HCT116 (cell line): ENCODE data around the gene ITGAD. TPM values are rescaled to one million over a fixed set of nuclear protein-coding genes. Genes with fewer than 3 reads are reported as not detected.

Experiments used
- ATAC-seq: fragments of 200-7000 bp; cut with Tn5 transposase; 2 replicates; pipeline ENCODE4 v1.9.1; 2020; ENCODE audit warnings: mild to moderate bottlenecking, moderate library complexity
- BruUV-seq: library from RNA; stranded (reverse); fragments of 400-500 nt; replicated peaks from 2 replicates; lab custom pipeline; 2021; lab: Mats Ljungman, UMichigan
- CTCF ChIA-PET: fragments of 300-600 bp; sonication (Branson Sonifier 250); formaldehyde crosslinking; loops from one replicate; lab custom pipeline; 2021; ENCODE audit warnings: antibody characterized with exemption; lab: Charles Lee
- POLR2A ChIA-PET: fragments of 300-600, 350-600 bp; sonication (Branson Sonifier 250); formaldehyde crosslinking; loops from one replicate; lab custom pipeline; 2021; ENCODE audit warnings: antibody characterized with exemption; lab: Charles Lee
- RAD21 ChIA-PET, 2 experiments: fragments of 300-600 bp; sonication (Branson Sonifier 250); formaldehyde crosslinking; loops; one replicate each; lab custom pipeline; 2023; ENCODE audit warnings: low total read pairs in 2 of 2; ENCODE audit not compliant: uncharacterized antibody in 2 of 2, unreplicated experiment in 2 of 2, low non-redundant PET in 1 of 2; lab: Charles Lee
- DNase-seq: peaks from one replicate; pipeline ENCODE4 v3.0.0-alpha.2; 2010; ENCODE audit warnings: low read depth, low spot score
- H2AFZ ChIP-seq: fragments of 200-600 bp; shearing (Covaris generic), sonication (generic); 2 replicates; pipeline ENCODE4 v1.6.1; 2017; ENCODE audit warnings: low read depth, mixed run types, mixed read lengths, antibody characterized with exemption, low read length; ENCODE audit not compliant: poor library complexity, severe bottlenecking
- H3K27ac ChIP-seq: 2 replicates; pipeline ENCODE4 v1.5.1; 2012; ENCODE audit warnings: low read depth, low read length
- H3K27me3 ChIP-seq: fragments of 200-600 bp; sonication (generic); 2 replicates; pipeline ENCODE4 v1.6.1; 2016; ENCODE audit warnings: mixed run types, low read length, mixed read lengths; ENCODE audit not compliant: insufficient read depth
- H3K36me3 ChIP-seq, 2 experiments: fragments of 200-500 bp in 1 of 2; fragments of 200-600 bp in 1 of 2; sonication (Bioruptor generic) in 1 of 2; sonication (generic) in 1 of 2; 2 replicates each; pipeline versions ENCODE4 v1.5.1 to v1.6.1; 2014 to 2016; ENCODE audit warnings: low read length in 2 of 2, inconsistent platforms in 1 of 2, mixed read lengths in 1 of 2, mixed run types in 1 of 2; ENCODE audit not compliant: insufficient read depth in 2 of 2, control insufficient read depth in 1 of 2
- H3K4me1 ChIP-seq, 2 experiments: fragments of 200-600 bp in 1 of 2; sonication (generic) in 1 of 2; 2 replicates each; pipeline versions ENCODE4 v1.5.1 to v1.6.1; 2012 to 2017; ENCODE audit warnings: low read length in 2 of 2, inconsistent platforms in 1 of 2, mild to moderate bottlenecking in 1 of 2, mixed read lengths in 1 of 2, mixed run types in 1 of 2, moderate library complexity in 1 of 2; ENCODE audit not compliant: insufficient read depth in 2 of 2, control insufficient read depth in 1 of 2
- H3K4me2 ChIP-seq: fragments of 200-600 bp; sonication (generic); 2 replicates; pipeline ENCODE4 v1.6.1; 2017; ENCODE audit warnings: mixed run types, low read length, mixed read lengths
- H3K4me3 ChIP-seq, 2 experiments: fragments of 200-600 bp in 1 of 2; sonication (generic) in 1 of 2; replicated peaks in 1 of 2; 2 replicates each; pipeline ENCODE4 v1.5.1; 2011 to 2016; ENCODE audit warnings: low read length in 2 of 2, control low read depth in 1 of 2, low read depth in 1 of 2, mild to moderate bottlenecking in 1 of 2, mixed read lengths in 1 of 2, mixed run types in 1 of 2
- H3K79me2 ChIP-seq: fragments of 200-600 bp; sonication (generic); 2 replicates; pipeline ENCODE4 v1.6.1; 2017; ENCODE audit warnings: mild to moderate bottlenecking, mixed run types, low read length, moderate library complexity, mixed read lengths; ENCODE audit not compliant: insufficient read depth
- H3K9ac ChIP-seq: fragments of 200-600 bp; sonication (generic); 2 replicates; pipeline ENCODE4 v1.6.1; 2016; ENCODE audit warnings: low read length, mixed read lengths
- H3K9me2 ChIP-seq: fragments of 200-600 bp; sonication (generic), shearing (Covaris generic); 2 replicates; pipeline ENCODE4 v1.6.1; 2017; ENCODE audit warnings: mixed run types, mild to moderate bottlenecking, moderate library complexity; ENCODE audit not compliant: insufficient read depth
- H3K9me3 ChIP-seq, 2 experiments: fragments of 200-500 bp in 1 of 2; fragments of 200-600 bp in 1 of 2; sonication (Bioruptor generic) in 1 of 2; sonication (generic) in 1 of 2; 2 replicates each; pipeline ENCODE4 v1.6.1; 2014 to 2017; ENCODE audit warnings: low read length in 2 of 2, mixed read lengths in 2 of 2, inconsistent platforms in 1 of 2, low read depth in 1 of 2, mild to moderate bottlenecking in 1 of 2, mixed run types in 1 of 2, moderate library complexity in 1 of 2; ENCODE audit not compliant: control insufficient read depth in 1 of 2, insufficient read depth in 1 of 2
- H4K20me1 ChIP-seq: fragments of 200-600 bp; sonication (generic), shearing (Covaris generic); 2 replicates; pipeline ENCODE4 v1.6.1; 2017; ENCODE audit warnings: mixed run types, mild to moderate bottlenecking, moderate library complexity; ENCODE audit not compliant: insufficient read depth
- CEBPB ChIP-seq: IDR thresholded peaks from 2 replicates; pipeline ENCODE4 v1.6.1; 2012; ENCODE audit warnings: low read depth
- ELF1 ChIP-seq: IDR thresholded peaks from 2 replicates; pipeline ENCODE4 v1.6.1; 2012; ENCODE audit warnings: low read depth, borderline replicate concordance
- EZH2 ChIP-seq: fragments of 200-600 bp; sonication (generic); IDR thresholded peaks from 2 replicates; pipeline ENCODE4 v1.6.1; 2017; ENCODE audit warnings: antibody characterized with exemption, mixed run types
- FOSL1 ChIP-seq: IDR thresholded peaks from 2 replicates; pipeline ENCODE4 v1.6.1; 2012; ENCODE audit warnings: low read depth
- RAD21 ChIP-seq: IDR thresholded peaks from 2 replicates; pipeline ENCODE4 v1.6.1; 2012; ENCODE audit warnings: low read depth, mild to moderate bottlenecking
- YY1 ChIP-seq: IDR thresholded peaks from 2 replicates; pipeline ENCODE4 v1.6.1; 2011; ENCODE audit warnings: low read length, low read depth, moderate library complexity, mild to moderate bottlenecking; ENCODE audit not compliant: insufficient replicate concordance; ENCODE audit errors: extremely low read depth
- intact Hi-C: fragments of 100-400 bp; cut with micrococcal nuclease; formaldehyde crosslinking; loops from 2 replicates; pipeline ENCODE4 v1.10.0; 2022
- total RNA-seq: library from RNA; stranded (reverse); gene quantifications from one replicate; pipeline ENCODE4 v1.2.1, GENCODE V29; 2021; ENCODE audit not compliant: unreplicated experiment
- TF ChIP-seq, protein P1 (sequence below), 3 experiments: fragments of 200-600 bp in 1 of 3; sonication (generic) in 1 of 3; IDR thresholded peaks in 2 of 3; conservative IDR thresholded peaks in 1 of 3; 2 replicates each; pipeline ENCODE4 v1.5.1; 2012 to 2017; ENCODE audit warnings: low read depth in 2 of 3, low read length in 2 of 3, antibody characterized with exemption in 1 of 3, borderline replicate concordance in 1 of 3, control low read depth in 1 of 3, mild to moderate bottlenecking in 1 of 3, mixed read lengths in 1 of 3, mixed run types in 1 of 3, moderate library complexity in 1 of 3; ENCODE audit not compliant: insufficient read depth in 1 of 3
- TF ChIP-seq, protein P2 (sequence below): IDR thresholded peaks from 2 replicates; pipeline ENCODE4 v1.6.1; 2012
- TF ChIP-seq, protein P3 (sequence below): IDR thresholded peaks from 2 replicates; pipeline ENCODE4 v1.6.1; 2011; ENCODE audit warnings: mild to moderate bottlenecking, low read length, moderate library complexity; ENCODE audit not compliant: insufficient replicate concordance; ENCODE audit errors: extremely low read depth

Gene ITGAD
- total RNA-seq, 1 experiment from 2014 or later: 0.12 TPM

DNA sequence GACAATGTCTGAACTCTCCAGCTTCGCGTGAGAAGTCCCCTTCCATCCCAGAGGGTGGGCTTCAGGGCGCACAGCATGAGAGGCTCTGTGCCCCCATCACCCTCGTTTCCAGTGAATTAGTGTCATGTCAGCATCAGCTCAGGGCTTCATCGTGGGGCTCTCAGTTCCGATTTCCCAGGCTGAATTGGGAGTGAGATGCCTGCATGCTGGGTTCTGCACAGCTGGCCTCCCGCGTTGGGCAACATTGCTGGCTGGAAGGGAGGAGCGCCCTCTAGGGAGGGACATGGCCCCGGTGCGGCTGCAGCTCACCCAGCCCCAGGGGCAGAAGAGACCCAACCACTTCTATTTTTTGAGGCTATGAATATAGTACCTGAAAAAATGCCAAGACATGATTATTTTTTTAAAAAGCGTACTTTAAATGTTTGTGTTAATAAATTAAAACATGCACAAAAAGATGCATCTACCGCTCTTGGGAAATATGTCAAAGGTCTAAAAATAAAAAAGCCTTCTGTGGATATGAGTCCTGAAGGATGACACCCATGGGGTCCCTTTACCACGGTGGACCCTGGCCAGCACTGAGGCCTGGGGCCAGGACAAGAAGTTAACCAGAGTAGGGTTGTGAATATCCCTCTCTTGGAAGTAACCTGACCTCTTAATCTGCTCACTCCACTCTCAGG, 10.5 kb upstream of the ITGAD start:
- ATAC-seq (peak; percentile 80), DNase-seq (peak; percentile 33)
- ChIA-PET POLR2A (interaction anchor here (0.8 kb wide), 1 partner anchor 28 kb away, joined by 3 read pairs; the partner anchor contains the start of gene ITGAX), CTCF (interaction anchor here (0.7 to 1.9 kb wide), 10 partner anchors 8 to 429 kb away, joined by 3 to 6 read pairs (median 4); partner anchors contain the start of genes HSD3B7 and ZNF843), RAD21 (interaction anchor here in 1 of 2 experiments (1.5 kb wide), 1 partner anchor 240 kb away, joined by 4 read pairs; no protein-coding TSS in a partner anchor)
- Histone ChIP-seq H3K36me3 (no peaks in the 10 kb centered on the region), H3K4me1 (peaks cover 23 to 32% of the 10 kb centered on the region in 2 experiments), H3K9ac (no peak overlapping the region), H3K9me3 (no peaks in the 10 kb centered on the region), H3K79me2 (no peaks in the 10 kb centered on the region), H3K27ac (no peak overlapping the region), H3K27me3 (no peaks in the 10 kb centered on the region), H3K4me2 (peak overlapping the region; percentile 28; the same call in 1 of the 2 replicates), H3K9me2 (no peaks in the 10 kb centered on the region), H4K20me1 (no peaks in the 10 kb centered on the region), H3K4me3 (no peak overlapping the region), H2AFZ (no peak overlapping the region)
- no TSS peak for BruUV-seq
- intact Hi-C loops: loop anchor here (5.0 kb wide), 1 partner anchor 170 kb away; the partner anchor contains the start of gene TRIM72
- TF ChIP-seq YY1 (peak; percentile 37), FOSL1 (no peak), EZH2 (no peak), RAD21 (peak; percentile 78), CEBPB (peak; percentile 64), ELF1 (no peak)
- TF ChIP-seq, protein P1, sequence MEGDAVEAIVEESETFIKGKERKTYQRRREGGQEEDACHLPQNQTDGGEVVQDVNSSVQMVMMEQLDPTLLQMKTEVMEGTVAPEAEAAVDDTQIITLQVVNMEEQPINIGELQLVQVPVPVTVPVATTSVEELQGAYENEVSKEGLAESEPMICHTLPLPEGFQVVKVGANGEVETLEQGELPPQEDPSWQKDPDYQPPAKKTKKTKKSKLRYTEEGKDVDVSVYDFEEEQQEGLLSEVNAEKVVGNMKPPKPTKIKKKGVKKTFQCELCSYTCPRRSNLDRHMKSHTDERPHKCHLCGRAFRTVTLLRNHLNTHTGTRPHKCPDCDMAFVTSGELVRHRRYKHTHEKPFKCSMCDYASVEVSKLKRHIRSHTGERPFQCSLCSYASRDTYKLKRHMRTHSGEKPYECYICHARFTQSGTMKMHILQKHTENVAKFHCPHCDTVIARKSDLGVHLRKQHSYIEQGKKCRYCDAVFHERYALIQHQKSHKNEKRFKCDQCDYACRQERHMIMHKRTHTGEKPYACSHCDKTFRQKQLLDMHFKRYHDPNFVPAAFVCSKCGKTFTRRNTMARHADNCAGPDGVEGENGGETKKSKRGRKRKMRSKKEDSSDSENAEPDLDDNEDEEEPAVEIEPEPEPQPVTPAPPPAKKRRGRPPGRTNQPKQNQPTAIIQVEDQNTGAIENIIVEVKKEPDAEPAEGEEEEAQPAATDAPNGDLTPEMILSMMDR (IDR thresholded peaks at IDR 0.05 in 2 of 3, conservative IDR thresholded peaks at IDR 0.05 in 1 of 3; ENCODE audit: borderline replicate concordance in 1 of 3, insufficient read depth in 1 of 3, low read depth in 2 of 3, low read length in 2 of 3): peak; percentile 64 to 95 (median 93); a peak in 5 of 6 replicates
- TF ChIP-seq, protein P2, sequence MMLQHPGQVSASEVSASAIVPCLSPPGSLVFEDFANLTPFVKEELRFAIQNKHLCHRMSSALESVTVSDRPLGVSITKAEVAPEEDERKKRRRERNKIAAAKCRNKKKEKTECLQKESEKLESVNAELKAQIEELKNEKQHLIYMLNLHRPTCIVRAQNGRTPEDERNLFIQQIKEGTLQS: no peak
- TF ChIP-seq, protein P3, sequence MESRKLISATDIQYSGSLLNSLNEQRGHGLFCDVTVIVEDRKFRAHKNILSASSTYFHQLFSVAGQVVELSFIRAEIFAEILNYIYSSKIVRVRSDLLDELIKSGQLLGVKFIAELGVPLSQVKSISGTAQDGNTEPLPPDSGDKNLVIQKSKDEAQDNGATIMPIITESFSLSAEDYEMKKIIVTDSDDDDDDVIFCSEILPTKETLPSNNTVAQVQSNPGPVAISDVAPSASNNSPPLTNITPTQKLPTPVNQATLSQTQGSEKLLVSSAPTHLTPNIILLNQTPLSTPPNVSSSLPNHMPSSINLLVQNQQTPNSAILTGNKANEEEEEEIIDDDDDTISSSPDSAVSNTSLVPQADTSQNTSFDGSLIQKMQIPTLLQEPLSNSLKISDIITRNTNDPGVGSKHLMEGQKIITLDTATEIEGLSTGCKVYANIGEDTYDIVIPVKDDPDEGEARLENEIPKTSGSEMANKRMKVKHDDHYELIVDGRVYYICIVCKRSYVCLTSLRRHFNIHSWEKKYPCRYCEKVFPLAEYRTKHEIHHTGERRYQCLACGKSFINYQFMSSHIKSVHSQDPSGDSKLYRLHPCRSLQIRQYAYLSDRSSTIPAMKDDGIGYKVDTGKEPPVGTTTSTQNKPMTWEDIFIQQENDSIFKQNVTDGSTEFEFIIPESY: no peak
